Cardiac fibroblast (primary cell): ENCODE data around the gene ZFP36L2.

Experiments used
- DNase-seq, 2 donors: peaks; one replicate each; pipeline versions ENCODE4 v3.0.0 to v3.0.0-alpha.2; 2010; ENCODE audit warnings: low read depth in 2 of 2
- H3K4me3 ChIP-seq, 2 donors: replicated peaks in 1 of 2; 1 replicate in 1 of 2; 2 replicates in 1 of 2; pipeline ENCODE4 v1.5.1; 2011; ENCODE audit warnings: low read depth in 2 of 2, low read length in 2 of 2, mild to moderate bottlenecking in 2 of 2, moderate library complexity in 1 of 2
- CTCF ChIP-seq: IDR thresholded peaks from one replicate; pipeline ENCODE4 v1.5.1; 2011; ENCODE audit warnings: low read depth, mild to moderate bottlenecking, low read length, inconsistent platforms

ZFP36L2 gene

GRCh38 chr2:43225093-43225787 is 1.2 kb downstream of the ZFP36L2 start:
- peak overlapping the region; percentile 84 to 87 for H3K4me3 ChIP-seq
- peak; percentile 75 to 87 for DNase-seq

GRCh38 chr2:43224571-43225092 is 1.8 kb downstream of the ZFP36L2 start:
- TF ChIP-seq CTCF = no peak
- DNase-seq = peak; percentile 42 to 72
- H3K4me3 ChIP-seq = peak overlapping the region; percentile 84 to 87

More at GRCh38 chr2:43225093-43225787, 1.2 kb downstream of the ZFP36L2 start:
- TF ChIP-seq CTCF = no peak

GRCh38 chr2:43224131-43224570 is 2.3 kb downstream of the ZFP36L2 start:
- peak overlapping the region; percentile 84 to 87 for H3K4me3 ChIP-seq
- TF ChIP-seq CTCF = peak; percentile 36
- DNase-seq = peak; percentile 72 to 89

- TF ChIP-seq CTCF = no peak
- peak overlapping the region; percentile 84 to 87 for H3K4me3 ChIP-seq
- DNase-seq = peak; percentile 54 to 58
These were observed 2.8 kb downstream of the ZFP36L2 start for GRCh38 chr2:43223521-43224001.

GRCh38 chr2:43222475-43223309 is 3.7 kb downstream of the ZFP36L2 start:
- no peak for TF ChIP-seq CTCF

GRCh38 chr2:43221763-43222474 is 4.5 kb downstream of the ZFP36L2 start:
- DNase-seq = peak; percentile 95 to 98
- TF ChIP-seq CTCF = no peak

More at GRCh38 chr2:43222475-43223309, 3.7 kb downstream of the ZFP36L2 start:
- DNase-seq = peak; percentile 50 to 59
- H3K4me3 ChIP-seq = peak overlapping the region; percentile 84 to 87

More at GRCh38 chr2:43221763-43222474, 4.5 kb downstream of the ZFP36L2 start:
- H3K4me3 ChIP-seq = peak overlapping the region; percentile 84 to 87
